Nephron (organoid): ENCODE results near the gene GDF10.

ENCODE experiments used
- H3K27ac Mint-ChIP-seq, 3 experiments: 2 replicates each; pipeline ENCODE4 v1.8.0; 2020; ENCODE audit warnings: mixed read lengths in 3 of 3, mild to moderate bottlenecking in 2 of 3, moderate library complexity in 1 of 3
- H3K27me3 Mint-ChIP-seq: 2 replicates; pipeline ENCODE4 v1.8.0; 2021; ENCODE audit warnings: low read depth, mild to moderate bottlenecking, moderate library complexity, mixed read lengths
- H3K36me3 Mint-ChIP-seq: 2 replicates; pipeline ENCODE4 v1.8.0; 2020; ENCODE audit warnings: low read depth, mixed read lengths
- H3K4me1 Mint-ChIP-seq: 2 replicates; pipeline ENCODE4 v1.8.0; 2020; ENCODE audit warnings: mixed read lengths
- H3K4me3 Mint-ChIP-seq, 3 experiments: 2 replicates each; pipeline ENCODE4 v1.8.0; 2020; ENCODE audit warnings: mild to moderate bottlenecking in 3 of 3, mixed read lengths in 3 of 3, moderate library complexity in 2 of 3
- H3K9me3 Mint-ChIP-seq: 2 replicates; pipeline ENCODE4 v1.8.0; 2020; ENCODE audit warnings: mixed read lengths
- TF ChIP-seq, protein P1 (sequence below), 3 experiments: fragments of 200-600 bp; sonication (generic); IDR thresholded peaks; one replicate each; pipeline ENCODE4 v1.5.0; 2021; ENCODE audit warnings: antibody characterized with exemption in 3 of 3; ENCODE audit not compliant: unreplicated experiment in 3 of 3

The GDF10 gene

DNA sequence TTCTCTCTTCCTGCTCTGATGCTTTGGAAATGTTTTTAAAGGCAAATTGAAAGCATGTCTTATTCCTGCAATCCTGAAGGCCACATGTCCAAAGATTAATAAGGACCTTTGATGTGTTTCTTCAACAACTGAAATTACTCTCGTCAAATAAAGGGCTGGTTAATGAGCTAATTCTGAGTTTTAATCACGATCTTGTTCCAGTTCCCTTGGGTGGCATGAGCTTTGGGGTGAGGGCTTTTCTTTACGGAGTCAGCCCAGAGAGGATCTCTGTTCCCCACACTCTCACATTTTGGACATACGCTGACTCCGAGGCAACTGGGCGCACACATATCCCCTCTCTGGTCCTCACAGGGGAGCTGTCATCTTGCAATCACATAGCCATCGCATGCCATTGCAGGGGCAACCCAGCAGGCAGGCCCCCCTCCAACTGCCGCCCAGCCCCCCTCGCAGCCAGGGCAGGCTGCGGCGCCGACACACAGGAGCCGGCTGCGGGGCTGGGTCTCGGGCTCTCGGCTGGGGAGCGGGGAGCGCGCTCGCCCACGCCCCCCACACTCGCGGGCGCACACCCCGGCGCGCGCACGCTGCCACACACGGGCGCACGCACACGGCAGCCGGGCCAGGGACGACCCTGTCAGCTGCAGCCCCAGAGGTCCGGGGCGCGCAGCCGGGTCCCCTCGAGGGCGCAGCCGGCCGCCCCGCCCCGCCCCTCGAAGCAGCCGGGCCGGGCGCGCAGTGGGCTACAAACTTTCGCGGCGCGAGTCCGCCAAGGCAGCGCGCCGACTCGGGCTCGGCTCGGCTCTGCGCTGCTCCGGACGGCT, at the start of gene GDF10:
Gene GDF10 (plus strand): TSS at position 587 of the 818 bp plus-strand sequence. CDS start 455 bp downstream, outside the sequence.
- TF ChIP-seq, protein P1, sequence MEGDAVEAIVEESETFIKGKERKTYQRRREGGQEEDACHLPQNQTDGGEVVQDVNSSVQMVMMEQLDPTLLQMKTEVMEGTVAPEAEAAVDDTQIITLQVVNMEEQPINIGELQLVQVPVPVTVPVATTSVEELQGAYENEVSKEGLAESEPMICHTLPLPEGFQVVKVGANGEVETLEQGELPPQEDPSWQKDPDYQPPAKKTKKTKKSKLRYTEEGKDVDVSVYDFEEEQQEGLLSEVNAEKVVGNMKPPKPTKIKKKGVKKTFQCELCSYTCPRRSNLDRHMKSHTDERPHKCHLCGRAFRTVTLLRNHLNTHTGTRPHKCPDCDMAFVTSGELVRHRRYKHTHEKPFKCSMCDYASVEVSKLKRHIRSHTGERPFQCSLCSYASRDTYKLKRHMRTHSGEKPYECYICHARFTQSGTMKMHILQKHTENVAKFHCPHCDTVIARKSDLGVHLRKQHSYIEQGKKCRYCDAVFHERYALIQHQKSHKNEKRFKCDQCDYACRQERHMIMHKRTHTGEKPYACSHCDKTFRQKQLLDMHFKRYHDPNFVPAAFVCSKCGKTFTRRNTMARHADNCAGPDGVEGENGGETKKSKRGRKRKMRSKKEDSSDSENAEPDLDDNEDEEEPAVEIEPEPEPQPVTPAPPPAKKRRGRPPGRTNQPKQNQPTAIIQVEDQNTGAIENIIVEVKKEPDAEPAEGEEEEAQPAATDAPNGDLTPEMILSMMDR (IDR thresholded peaks at IDR 0.05; ENCODE audit: unreplicated experiment in 3 of 3): no peak
- Mint-ChIP-seq H3K4me3 (peak within 1 kb of the TSS; percentile 85 to 89 (median 85)), H3K27me3 (peaks cover 93% of the 10 kb centered on the region), H3K4me1 (peaks cover 40% of the 10 kb centered on the region), H3K9me3 (no peaks in the 10 kb centered on the region), H3K36me3 (no peaks in the 10 kb centered on the region), H3K27ac (peak within 1 kb of the TSS in 2 of 3 experiments; percentile 19 to 45)

DNA sequence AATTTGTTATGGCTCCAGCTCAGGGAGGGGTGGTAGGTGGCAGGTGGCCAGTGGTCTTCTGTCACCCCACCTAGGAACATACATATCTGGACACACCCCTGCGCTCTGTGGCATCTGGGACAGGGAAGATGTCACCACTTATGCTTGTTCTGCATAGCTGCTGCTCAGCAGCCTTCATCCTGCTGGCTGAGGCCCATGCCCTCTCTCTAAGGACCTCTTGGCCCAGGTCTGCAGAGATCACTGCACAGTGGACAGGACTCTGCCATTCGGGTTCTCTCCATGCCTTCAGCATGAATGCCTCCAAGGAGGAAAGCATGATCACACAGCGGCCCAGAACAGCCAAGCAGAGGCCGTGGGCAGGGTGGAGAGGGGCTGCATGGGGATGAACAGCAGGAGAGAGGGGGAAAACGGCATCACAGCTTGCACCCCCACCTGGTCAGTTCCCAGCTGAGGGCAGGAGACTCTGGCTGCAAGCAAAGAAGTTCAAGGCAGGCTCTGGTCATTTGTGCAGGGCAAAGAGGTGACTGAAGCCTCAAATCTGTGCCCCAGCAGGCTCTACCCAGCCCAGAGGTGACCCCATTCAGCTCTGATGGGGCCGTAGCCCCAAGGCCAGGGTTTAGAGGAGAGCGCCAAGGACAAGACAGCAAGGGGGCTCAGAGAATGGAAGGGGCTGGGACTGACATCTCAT, 47.8 kb upstream of the GDF10 start:
- Mint-ChIP-seq H3K36me3 (no peaks in the 10 kb centered on the region), H3K4me3 (no peak overlapping the region), H3K9me3 (no peaks in the 10 kb centered on the region), H3K4me1 (peaks cover 22% of the 10 kb centered on the region), H3K27ac (no peak overlapping the region), H3K27me3 (peaks cover 19% of the 10 kb centered on the region)
- TF ChIP-seq, protein P1 (IDR thresholded peaks at IDR 0.05; ENCODE audit: unreplicated experiment in 3 of 3): no peak

- H3K27me3 Mint-ChIP-seq: peaks cover 19% of the 10 kb centered on the region
- H3K4me1 Mint-ChIP-seq: peaks cover 22% of the 10 kb centered on the region
- no peaks in the 10 kb centered on the region for H3K36me3 Mint-ChIP-seq
- H3K9me3 Mint-ChIP-seq: no peaks in the 10 kb centered on the region
- no peak overlapping the region for H3K4me3 Mint-ChIP-seq
- TF ChIP-seq, protein P1 (IDR thresholded peaks at IDR 0.05; ENCODE audit: unreplicated experiment in 3 of 3): no peak
- peak overlapping the region in 1 of 3 experiments; percentile 81 for H3K27ac Mint-ChIP-seq
Observed at GRCh38 chr10:47253030-47253637, 46.9 kb upstream of the GDF10 start.

DNA sequence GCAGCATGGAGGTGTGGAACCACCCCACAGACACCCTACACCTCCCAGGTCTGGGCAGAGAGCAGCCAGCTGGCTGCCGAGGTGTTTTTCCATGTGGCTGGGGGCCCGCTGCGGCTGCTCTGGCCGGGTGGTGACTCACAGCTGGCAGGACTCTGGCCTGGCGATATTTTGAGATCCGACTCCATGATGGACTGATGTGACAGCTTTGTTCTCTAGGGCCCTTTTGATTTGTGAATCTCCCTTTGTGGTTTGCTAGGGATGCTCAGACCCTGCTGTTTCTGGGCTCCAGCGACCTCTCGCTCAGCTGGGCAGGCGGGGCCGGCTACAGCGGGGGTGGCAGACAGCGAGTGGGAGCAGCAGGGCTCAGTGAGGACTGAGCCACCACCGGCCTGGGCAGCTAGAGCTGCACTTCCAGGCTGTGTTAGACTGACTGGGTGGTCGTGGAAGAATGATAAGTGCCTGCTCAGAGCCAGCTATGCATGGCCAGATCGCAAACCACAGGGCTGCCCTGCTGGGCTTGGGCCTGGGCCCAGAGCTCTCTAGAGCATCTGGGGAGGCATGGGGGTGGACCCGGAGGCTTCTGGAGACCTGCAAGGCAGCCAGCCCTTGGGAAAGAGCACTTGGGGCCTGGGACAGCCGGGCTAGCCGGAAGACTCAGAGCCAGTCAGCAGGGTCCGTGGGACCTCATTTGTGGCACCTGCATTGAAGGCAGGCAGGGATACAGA, 46.2 kb upstream of the GDF10 start:
- Mint-ChIP-seq H3K36me3 (no peaks in the 10 kb centered on the region), H3K27ac (peak overlapping the region in 2 of 3 experiments; percentile 31 to 81), H3K4me3 (no peak overlapping the region), H3K27me3 (peaks cover 20% of the 10 kb centered on the region), H3K9me3 (no peaks in the 10 kb centered on the region), H3K4me1 (peaks cover 22% of the 10 kb centered on the region)
- TF ChIP-seq, protein P1 (IDR thresholded peaks at IDR 0.05; ENCODE audit: unreplicated experiment in 3 of 3): no peak

DNA sequence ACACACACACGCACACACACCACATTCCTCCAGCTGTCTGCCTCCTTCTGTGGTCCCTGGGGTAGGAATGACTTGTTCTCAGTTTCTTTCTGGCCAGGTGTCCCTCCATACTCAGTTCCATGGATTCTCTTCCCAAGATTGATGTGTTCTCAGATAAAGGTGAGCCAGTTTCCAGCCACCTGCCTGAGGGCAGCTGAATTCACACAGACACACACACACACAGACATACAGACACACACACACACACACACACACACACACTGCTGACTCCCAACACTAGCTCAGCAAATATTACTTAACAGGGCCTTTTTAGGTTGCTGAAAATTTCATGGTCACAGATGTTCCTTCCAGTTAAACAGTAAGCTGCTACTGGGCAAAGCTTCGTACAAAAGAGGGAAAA, 45.4 kb upstream of the GDF10 start:
- Mint-ChIP-seq H3K4me1 (peaks cover 22% of the 10 kb centered on the region), H3K27ac (peak overlapping the region in 1 of 3 experiments; percentile 81), H3K27me3 (peaks cover 22% of the 10 kb centered on the region), H3K36me3 (no peaks in the 10 kb centered on the region), H3K9me3 (no peaks in the 10 kb centered on the region), H3K4me3 (no peak overlapping the region)
- TF ChIP-seq, protein P1 (IDR thresholded peaks at IDR 0.05; ENCODE audit: unreplicated experiment in 3 of 3): no peak
